HG03460 (cell line): ENCODE data around the gene CA5A.

Source experiments
- ATAC-seq: cut with Tn5 transposase; IDR thresholded peaks from one replicate; pipeline ENCODE4 v1.9.1; 2021; ENCODE audit not compliant: unreplicated experiment

The CA5A gene

DNA sequence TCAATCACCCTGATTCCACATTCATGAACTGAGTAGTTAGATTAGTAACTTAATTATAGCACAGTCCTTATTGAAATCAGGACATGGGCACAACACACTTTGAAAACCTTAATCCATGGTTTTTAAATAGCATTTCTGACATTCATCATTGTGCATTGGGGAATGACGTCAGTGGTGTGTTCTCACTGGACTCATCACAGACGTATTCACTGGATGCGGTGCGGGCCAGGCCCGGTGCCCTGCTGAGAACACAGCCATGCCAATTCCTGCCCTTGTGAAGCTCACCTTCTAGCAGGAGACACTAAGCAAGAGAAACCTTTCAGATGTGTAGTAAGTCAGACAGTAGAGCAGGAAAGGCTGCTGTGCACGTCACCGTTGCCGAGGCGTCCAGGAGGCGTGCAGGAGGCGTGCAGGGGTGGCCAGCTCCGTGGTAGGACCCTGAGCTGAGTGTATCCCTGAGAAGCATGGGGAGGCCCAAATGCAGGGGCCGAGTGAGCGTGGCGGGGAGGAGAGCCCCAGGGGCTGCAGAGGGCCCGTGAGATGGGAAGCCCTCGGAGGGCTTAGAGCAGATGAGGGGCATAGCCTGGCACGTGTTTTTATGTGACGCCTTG is 27.8 kb upstream of the CA5A start:
- ATAC-seq = no peak

DNA sequence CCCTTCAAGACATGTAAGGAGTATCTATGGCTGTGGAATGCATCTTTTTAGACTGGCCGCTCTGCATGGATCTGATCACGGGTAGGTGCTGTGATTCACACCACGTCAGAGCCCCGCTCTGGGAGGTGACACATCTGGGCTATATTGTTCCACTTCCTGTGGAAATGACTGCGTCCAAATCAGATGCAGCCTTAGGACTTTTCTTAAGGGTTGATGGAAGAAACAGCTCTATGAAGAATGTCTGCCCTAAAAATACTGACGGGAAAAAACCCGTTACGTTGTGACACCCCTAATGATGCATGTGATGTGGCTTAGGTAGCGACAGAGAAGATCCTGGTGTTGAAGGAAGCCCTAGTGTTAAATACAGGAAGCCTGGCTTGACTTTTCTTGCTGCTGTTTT is 27.1 kb upstream of the CA5A start:
- no peak for ATAC-seq

- no peak for ATAC-seq
Observed at GRCh38 chr16:87961623-87962022, 25.3 kb upstream of the CA5A start.

DNA sequence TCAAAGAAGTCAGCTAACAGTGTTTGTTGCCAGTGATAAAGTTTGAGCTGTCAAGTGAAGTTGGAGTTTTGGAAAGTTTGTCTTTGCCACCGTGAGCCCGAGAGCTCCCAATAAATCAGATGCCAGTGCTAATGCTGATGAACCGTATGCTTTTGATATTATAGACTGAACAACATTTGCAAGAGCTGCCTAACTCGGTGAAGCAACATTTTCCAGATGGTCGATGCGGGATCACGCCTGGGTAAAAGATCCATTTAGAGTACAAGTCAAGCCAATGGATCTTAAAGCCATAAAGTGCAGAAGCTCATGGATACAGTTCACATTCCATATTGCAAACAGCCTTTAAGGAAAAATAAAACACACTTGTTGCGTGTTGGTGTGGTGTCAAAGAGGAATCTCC is 24.5 kb upstream of the CA5A start:
- ATAC-seq = no peak

DNA sequence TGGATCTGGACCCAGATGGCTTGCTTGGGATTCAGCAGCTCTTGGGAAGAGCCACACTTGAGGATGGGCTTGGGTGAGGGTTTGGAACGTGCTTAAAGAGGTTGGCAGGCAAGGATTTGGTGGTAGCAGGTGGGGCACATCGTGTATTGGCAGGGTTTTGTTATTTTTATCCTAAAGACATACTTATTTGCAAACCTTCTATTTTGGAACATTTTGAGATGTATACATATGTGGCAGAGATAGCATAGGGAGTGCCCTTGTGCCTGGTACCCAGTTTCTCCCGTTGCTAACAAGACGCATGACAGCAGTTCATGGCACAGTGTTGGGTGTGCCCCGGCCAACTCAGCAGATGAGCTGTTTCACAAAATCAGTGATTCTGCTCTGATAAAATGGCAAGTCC is 24.0 kb upstream of the CA5A start:
- ATAC-seq = no peak

DNA sequence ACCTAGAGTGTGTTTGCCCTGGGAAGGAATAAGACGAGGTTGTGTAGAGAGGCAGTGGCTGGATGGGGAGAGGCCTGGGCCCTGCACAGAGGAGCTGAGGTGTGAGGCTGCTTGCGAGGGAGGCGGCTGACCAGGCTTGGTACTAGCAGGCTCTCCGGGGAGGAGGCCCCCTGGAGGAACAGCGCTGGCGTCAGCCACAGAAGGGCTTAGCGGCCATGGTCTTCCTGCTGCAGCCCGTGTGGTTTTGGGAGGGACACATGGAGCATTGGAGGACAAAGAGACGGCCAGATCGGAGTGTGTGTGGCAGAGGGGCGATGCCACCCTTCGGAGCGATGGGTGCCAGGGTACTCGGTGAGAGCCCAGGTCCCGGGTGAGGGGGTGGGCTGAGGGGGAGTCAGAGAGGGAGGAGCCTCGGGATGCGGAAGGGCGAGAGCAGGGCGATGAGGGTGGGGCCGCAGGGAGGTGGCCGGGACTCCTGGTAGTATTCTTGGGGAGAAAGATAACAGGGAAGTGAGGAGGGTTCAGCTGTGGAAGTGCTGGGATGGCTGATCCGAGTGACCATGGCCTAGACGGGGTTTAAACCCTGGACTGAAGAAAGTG is 23.2 kb upstream of the CA5A start:
- ATAC-seq = no peak

DNA sequence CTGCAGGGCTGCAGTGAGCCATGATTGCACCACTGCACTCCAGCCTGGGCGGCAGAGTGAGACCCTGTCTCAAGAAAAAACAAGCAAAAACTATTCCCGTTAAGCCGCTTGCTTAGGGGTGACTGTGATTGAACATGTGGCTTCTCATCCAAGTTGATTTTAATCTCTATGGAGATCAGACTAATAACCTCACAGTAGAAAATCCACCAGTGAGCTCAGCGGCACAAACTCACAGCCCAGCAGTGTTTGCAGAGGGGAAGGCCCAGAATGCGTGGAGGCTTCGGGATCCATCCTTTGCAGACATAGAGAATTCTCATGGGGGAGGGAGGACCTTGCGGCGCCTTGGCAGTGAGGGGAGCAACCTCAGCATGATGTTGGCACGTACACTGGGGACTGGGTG is 22.3 kb upstream of the CA5A start:
- no peak for ATAC-seq

GRCh38 chr16:87957296-87958094 is 21.2 kb upstream of the CA5A start:
- no peak for ATAC-seq

- ATAC-seq = peak; percentile 32
Observed at GRCh38 chr16:87956365-87957231, 20.3 kb upstream of the CA5A start.

DNA sequence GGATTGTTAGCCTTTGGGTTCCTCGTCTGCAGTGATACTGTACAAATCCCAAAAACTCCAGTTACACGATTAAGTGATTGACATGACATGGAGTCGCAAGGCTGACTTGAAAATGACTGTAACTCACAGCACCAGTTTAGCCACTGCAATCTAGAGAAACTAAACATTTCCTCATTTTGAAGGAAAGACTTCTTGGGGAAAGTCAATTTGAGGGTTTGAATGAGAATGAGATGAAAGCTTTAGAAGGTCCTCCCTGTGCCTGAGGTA is 19.7 kb upstream of the CA5A start:
- ATAC-seq = no peak

DNA sequence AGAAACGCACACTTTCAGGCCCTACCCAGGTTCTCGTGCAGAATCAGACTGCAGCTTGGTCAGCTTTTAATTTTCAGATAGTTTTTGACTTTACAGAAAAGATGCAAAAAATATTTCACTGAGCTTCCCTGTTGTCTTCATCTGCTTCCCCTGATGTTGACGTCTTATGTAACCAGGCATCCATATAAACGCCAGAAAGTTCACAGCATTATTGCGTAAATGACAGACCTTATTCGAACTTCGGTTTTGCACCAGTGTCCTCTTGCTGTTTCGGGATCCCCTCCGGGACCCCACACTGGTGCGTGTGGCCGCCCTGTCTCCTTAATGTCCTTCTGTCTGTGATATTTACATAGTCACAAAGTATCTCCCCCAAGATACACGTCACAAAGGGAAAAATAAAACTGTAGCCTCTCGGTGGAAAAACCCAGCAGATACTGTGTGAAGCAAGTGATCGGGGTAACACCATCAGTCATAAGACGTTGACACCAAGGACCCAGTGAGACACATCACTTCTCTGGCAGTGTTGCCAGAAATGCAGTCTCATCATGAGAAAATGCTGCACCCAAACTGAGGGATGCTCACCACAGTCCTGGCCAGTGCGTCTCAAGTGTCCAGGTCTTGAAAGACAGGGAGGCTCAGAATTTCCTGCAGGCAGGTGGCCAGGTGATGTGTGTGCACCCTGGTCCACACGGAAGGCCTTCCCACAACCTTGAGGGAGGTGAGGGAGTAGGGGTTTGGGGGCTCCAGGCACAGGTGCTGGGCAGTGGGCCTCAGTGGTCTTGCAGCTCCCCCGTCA is 19.2 kb upstream of the CA5A start:
- ATAC-seq = no peak

- ATAC-seq = no peak
Observed at GRCh38 chr16:87954826-87955225, 18.5 kb upstream of the CA5A start.

DNA sequence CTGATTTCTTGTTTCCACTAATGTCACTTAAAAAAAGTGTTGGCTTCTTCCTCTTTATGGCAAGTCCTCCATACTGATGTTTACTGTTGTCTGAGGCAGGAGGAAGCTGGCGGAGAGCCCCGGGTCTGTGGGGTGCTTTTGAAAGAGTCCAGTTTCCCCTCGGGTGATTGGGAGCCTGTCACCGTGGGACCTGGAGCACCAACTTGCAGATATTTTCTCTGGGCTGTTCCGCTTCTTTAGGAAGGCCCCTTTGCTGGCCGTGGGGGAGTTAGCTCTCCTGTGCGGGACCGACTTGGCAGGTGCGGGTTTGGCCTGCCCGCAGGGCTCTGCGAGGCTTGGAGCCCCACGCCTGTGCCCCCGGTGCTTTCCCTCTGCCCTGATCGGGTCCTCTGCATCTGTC is 18.0 kb upstream of the CA5A start:
- ATAC-seq = no peak

DNA sequence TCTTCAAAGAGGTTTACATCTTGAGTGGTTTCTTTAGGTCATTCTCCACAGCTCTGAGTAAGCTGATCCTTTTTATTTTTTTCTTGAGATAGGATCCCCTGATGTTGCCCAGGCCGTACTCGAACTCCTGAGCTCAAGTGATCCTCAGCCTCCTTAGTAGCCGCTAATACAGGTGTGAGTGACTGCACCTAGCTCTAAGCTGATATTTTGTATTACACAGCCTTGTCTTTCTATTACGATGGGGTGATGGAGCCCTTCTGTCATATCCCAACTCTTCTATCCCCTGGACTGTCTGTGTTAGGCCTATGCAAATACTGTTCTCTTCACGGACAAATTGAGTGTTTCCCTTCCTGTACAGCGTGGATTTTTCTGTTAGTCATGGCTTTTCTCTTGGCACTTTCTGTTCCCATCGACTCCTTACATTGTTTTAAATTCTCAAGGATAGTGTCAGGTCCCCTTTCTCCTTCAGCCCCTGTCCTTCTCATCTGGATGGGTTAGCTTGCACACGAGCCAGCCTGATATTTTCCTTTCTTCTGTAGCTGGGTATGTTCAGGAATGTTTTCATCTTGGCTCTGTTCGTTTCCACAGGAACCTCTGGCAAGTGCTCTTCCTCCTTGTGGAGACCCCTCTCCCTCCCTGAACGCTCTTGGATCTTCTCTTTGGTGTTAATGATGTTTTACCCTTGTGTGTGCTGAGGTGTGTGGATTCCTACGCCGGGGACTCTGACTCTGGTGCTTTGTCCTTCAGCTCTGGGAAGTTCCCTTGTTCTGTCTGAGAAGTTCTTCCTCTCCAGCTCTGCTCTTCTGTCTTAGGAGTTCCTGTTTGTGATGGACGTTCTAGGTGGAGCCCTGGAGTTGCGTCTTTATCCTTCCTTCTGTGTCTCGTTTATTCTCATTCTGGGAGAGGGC is 17.2 kb upstream of the CA5A start:
- ATAC-seq = no peak

- ATAC-seq = no peak
Observed at GRCh38 chr16:87952751-87953150, 16.4 kb upstream of the CA5A start.

GRCh38 chr16:87951552-87952538 is 15.5 kb upstream of the CA5A start:
- peak; percentile 6 for ATAC-seq

GRCh38 chr16:87950765-87951551 is 14.6 kb upstream of the CA5A start, which contains the start of gene BANP:
TSS of gene BANP (plus strand) at chr16:87951434. CDS start at chr16:87975116, 23,682 bp downstream.
- ATAC-seq = peak; percentile 86
